ENCODE results near the gene LDLRAD4.

Gene LDLRAD4

DNA sequence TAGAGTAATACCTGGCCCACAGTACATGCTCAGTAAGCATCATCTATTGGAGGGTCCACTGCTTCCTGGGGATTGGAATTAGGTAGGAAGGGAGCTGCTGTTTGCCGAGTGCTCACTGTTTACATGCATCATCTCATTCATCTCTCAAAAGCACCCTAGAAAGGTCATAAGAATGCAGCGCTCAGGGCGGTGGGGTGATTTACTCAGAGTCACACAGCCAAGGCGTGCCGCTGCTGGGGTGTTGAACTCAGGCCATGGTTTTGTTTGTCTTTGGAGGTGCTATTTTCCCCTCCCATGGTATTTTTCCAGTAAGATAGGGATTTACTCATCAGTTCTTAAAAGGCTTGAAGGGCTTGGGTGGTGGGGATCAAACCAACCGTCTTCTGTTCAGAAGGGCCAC lies 227.5 kb downstream of the LDLRAD4 start:
- Histone ChIP-seq H3F3A (ENCODE audit: insufficient read depth) (no peaks in the 10 kb centered on the region), H3K36me3 (ENCODE audit: low read length) (no peaks in the 10 kb centered on the region), H3K9ac (ENCODE audit: low read length) (no peak overlapping the region), H3K4me3 (ENCODE audit: insufficient read depth, low read length, poor library complexity, severe bottlenecking) (no peak overlapping the region), H3K27me3 (ENCODE audit: low read length) (no peaks in the 10 kb centered on the region), H2AFZ (ENCODE audit: low read depth, low read length, severe bottlenecking) (no peak overlapping the region), H3K9me3 (ENCODE audit: insufficient read depth, low read length) (no peaks in the 10 kb centered on the region), H4K20me1 (ENCODE audit: low read depth, low read length) (no peaks in the 10 kb centered on the region), H3K27ac (ENCODE audit: low read depth, low read length) (no peak overlapping the region), H3K79me2 (ENCODE audit: insufficient read depth, low read length) (no peaks in the 10 kb centered on the region), H3K9me2 (replicated peaks; ENCODE audit: insufficient read depth, low read length) (no peaks in the 10 kb centered on the region), H3K4me2 (ENCODE audit: low read depth, low read length, poor library complexity, severe bottlenecking) (no peak overlapping the region)
- no peak for TF ChIP-seq EZH2phosphoT487 (conservative IDR thresholded peaks at IDR 0.05; ENCODE audit: low read length)
- TF ChIP-seq, protein P1, sequence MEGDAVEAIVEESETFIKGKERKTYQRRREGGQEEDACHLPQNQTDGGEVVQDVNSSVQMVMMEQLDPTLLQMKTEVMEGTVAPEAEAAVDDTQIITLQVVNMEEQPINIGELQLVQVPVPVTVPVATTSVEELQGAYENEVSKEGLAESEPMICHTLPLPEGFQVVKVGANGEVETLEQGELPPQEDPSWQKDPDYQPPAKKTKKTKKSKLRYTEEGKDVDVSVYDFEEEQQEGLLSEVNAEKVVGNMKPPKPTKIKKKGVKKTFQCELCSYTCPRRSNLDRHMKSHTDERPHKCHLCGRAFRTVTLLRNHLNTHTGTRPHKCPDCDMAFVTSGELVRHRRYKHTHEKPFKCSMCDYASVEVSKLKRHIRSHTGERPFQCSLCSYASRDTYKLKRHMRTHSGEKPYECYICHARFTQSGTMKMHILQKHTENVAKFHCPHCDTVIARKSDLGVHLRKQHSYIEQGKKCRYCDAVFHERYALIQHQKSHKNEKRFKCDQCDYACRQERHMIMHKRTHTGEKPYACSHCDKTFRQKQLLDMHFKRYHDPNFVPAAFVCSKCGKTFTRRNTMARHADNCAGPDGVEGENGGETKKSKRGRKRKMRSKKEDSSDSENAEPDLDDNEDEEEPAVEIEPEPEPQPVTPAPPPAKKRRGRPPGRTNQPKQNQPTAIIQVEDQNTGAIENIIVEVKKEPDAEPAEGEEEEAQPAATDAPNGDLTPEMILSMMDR (IDR thresholded peaks at IDR 0.05; ENCODE audit: insufficient read depth, low read length, poor library complexity, severe bottlenecking) = no peak

GRCh38 chr18:13446610-13447461 lies 228.3 kb downstream of the LDLRAD4 start:
- no peaks in the 10 kb centered on the region for H4K20me1 ChIP-seq (ENCODE audit: low read depth, low read length)
- H3K9me3 ChIP-seq (ENCODE audit: insufficient read depth, low read length) = no peaks in the 10 kb centered on the region
- no peak for TF ChIP-seq EZH2phosphoT487 (conservative IDR thresholded peaks at IDR 0.05; ENCODE audit: low read length)
- TF ChIP-seq, protein P1 (IDR thresholded peaks at IDR 0.05; ENCODE audit: insufficient read depth, low read length, poor library complexity, severe bottlenecking) = no peak
- no peaks in the 10 kb centered on the region for H3F3A ChIP-seq (ENCODE audit: insufficient read depth)
- no peak overlapping the region for H3K4me3 ChIP-seq (ENCODE audit: insufficient read depth, low read length, poor library complexity, severe bottlenecking)
- no peaks in the 10 kb centered on the region for H3K9me2 ChIP-seq (replicated peaks; ENCODE audit: insufficient read depth, low read length)
- H3K4me2 ChIP-seq (ENCODE audit: low read depth, low read length, poor library complexity, severe bottlenecking) = no peak overlapping the region
- no peak overlapping the region for H3K9ac ChIP-seq (ENCODE audit: low read length)
- H3K27ac ChIP-seq (ENCODE audit: low read depth, low read length) = no peak overlapping the region
- H3K79me2 ChIP-seq (ENCODE audit: insufficient read depth, low read length) = no peaks in the 10 kb centered on the region
- no peaks in the 10 kb centered on the region for H3K36me3 ChIP-seq (ENCODE audit: low read length)
- no peaks in the 10 kb centered on the region for H3K27me3 ChIP-seq (ENCODE audit: low read length)
- no peak overlapping the region for H2AFZ ChIP-seq (ENCODE audit: low read depth, low read length, severe bottlenecking)

GRCh38 chr18:13447621-13448334 lies 229.2 kb downstream of the LDLRAD4 start:
- no peaks in the 10 kb centered on the region for H3K27me3 ChIP-seq (ENCODE audit: low read length)
- no peak overlapping the region for H3K27ac ChIP-seq (ENCODE audit: low read depth, low read length)
- H2AFZ ChIP-seq (ENCODE audit: low read depth, low read length, severe bottlenecking) = no peak overlapping the region
- no peak overlapping the region for H3K4me2 ChIP-seq (ENCODE audit: low read depth, low read length, poor library complexity, severe bottlenecking)
- no peak overlapping the region for H3K9ac ChIP-seq (ENCODE audit: low read length)
- H3K36me3 ChIP-seq (ENCODE audit: low read length) = no peaks in the 10 kb centered on the region
- H3F3A ChIP-seq (ENCODE audit: insufficient read depth) = no peaks in the 10 kb centered on the region
- TF ChIP-seq EZH2phosphoT487 (conservative IDR thresholded peaks at IDR 0.05; ENCODE audit: low read length) = no peak
- TF ChIP-seq, protein P1 (IDR thresholded peaks at IDR 0.05; ENCODE audit: insufficient read depth, low read length, poor library complexity, severe bottlenecking) = no peak
- no peaks in the 10 kb centered on the region for H3K79me2 ChIP-seq (ENCODE audit: insufficient read depth, low read length)
- no peaks in the 10 kb centered on the region for H3K9me3 ChIP-seq (ENCODE audit: insufficient read depth, low read length)
- no peak overlapping the region for H3K4me3 ChIP-seq (ENCODE audit: insufficient read depth, low read length, poor library complexity, severe bottlenecking)
- no peaks in the 10 kb centered on the region for H3K9me2 ChIP-seq (replicated peaks; ENCODE audit: insufficient read depth, low read length)
- H4K20me1 ChIP-seq (ENCODE audit: low read depth, low read length) = no peaks in the 10 kb centered on the region

Data from SU-DHL-6 (cell line).